Vagina (tissue), 2 donors: ENCODE data around the gene OSBPL10. TPM values are rescaled to one million over a fixed set of nuclear protein-coding genes. Genes with fewer than 3 reads are reported as not detected.

Experiments used
- DNase-seq, 2 donors: peaks; one replicate each; pipeline ENCODE4 v3.0.0-alpha.2; 2017; ENCODE audit errors: extremely low spot score in 2 of 2
- H3K27ac ChIP-seq: fragments of 200-600 bp; sonication (generic); one replicate; pipeline ENCODE4 v1.5.1; 2019
- H3K27me3 ChIP-seq: fragments of 200-600 bp; sonication (generic); one replicate; pipeline ENCODE4 v1.5.1; 2019
- H3K36me3 ChIP-seq, 2 donors: fragments of 200-600 bp; sonication (generic); one replicate each; pipeline ENCODE4 v1.5.1; 2017 to 2019
- H3K4me1 ChIP-seq: fragments of 200-600 bp; sonication (generic); one replicate; pipeline ENCODE4 v1.5.1; 2019
- H3K4me3 ChIP-seq, 2 donors: fragments of 200-600 bp; sonication (generic); 1 replicate in 1 of 2; 2 replicates in 1 of 2; pipeline ENCODE4 v1.5.1; 2016 to 2019
- H3K9me3 ChIP-seq: fragments of 200-600 bp; sonication (generic); one replicate; pipeline ENCODE4 v1.5.1; 2019
- POLR2A ChIP-seq, 2 donors: fragments of 450-650 bp; IDR thresholded peaks; one replicate each; pipeline ENCODE4 v1.6.1; 2017; ENCODE audit warnings: antibody characterized with exemption in 2 of 2, mild to moderate bottlenecking in 2 of 2, moderate library complexity in 2 of 2
- POLR2AphosphoS5 ChIP-seq, 2 donors: sonication (generic); formaldehyde crosslinking; IDR thresholded peaks; one replicate each; pipeline ENCODE4 v1.9.0; 2017; ENCODE audit warnings: antibody characterized with exemption in 2 of 2, mild to moderate bottlenecking in 2 of 2, low read depth in 1 of 2; ENCODE audit not compliant: insufficient read depth in 1 of 2
- intact Hi-C: fragments of 100-400 bp; cut with DNase I; formaldehyde crosslinking; loops from one replicate; pipeline ENCODE4 v1.15.1; 2023
- total RNA-seq: library from RNA; depleted of rRNA; stranded (reverse); fragments of >200 nt; gene quantifications from one replicate; pipeline ENCODE4 v1.2.3, GENCODE V29; 2016
- TF ChIP-seq, protein P1 (sequence below), 3 experiments: fragments of 450-650 bp in 2 of 3; fragments of 200-600 bp in 1 of 3; sonication (generic) in 1 of 3; IDR thresholded peaks; one replicate each; pipeline ENCODE4 v1.5.1; 2017 to 2019; ENCODE audit warnings: antibody characterized with exemption in 3 of 3, mild to moderate bottlenecking in 2 of 3, moderate library complexity in 2 of 3

Gene OSBPL10
- total RNA-seq, 1 donor from 2014 or later: 33.9 TPM

- H3K9me3 ChIP-seq: no peaks in the 10 kb centered on the region
- TF ChIP-seq POLR2A (IDR thresholded peaks at IDR 0.05) (no peak), POLR2AphosphoS5 (IDR thresholded peaks at IDR 0.05; ENCODE audit: insufficient read depth in 1 of 2, low read depth in 1 of 2) (no peak)
- TF ChIP-seq, protein P1, sequence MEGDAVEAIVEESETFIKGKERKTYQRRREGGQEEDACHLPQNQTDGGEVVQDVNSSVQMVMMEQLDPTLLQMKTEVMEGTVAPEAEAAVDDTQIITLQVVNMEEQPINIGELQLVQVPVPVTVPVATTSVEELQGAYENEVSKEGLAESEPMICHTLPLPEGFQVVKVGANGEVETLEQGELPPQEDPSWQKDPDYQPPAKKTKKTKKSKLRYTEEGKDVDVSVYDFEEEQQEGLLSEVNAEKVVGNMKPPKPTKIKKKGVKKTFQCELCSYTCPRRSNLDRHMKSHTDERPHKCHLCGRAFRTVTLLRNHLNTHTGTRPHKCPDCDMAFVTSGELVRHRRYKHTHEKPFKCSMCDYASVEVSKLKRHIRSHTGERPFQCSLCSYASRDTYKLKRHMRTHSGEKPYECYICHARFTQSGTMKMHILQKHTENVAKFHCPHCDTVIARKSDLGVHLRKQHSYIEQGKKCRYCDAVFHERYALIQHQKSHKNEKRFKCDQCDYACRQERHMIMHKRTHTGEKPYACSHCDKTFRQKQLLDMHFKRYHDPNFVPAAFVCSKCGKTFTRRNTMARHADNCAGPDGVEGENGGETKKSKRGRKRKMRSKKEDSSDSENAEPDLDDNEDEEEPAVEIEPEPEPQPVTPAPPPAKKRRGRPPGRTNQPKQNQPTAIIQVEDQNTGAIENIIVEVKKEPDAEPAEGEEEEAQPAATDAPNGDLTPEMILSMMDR (IDR thresholded peaks at IDR 0.05): no peak
- intact Hi-C loops: no loop called here
- DNase-seq: no peak
- no peaks in the 10 kb centered on the region for H3K36me3 ChIP-seq
- H3K27ac ChIP-seq: no peak overlapping the region
- no peak overlapping the region for H3K4me3 ChIP-seq
- no peaks in the 10 kb centered on the region for H3K27me3 ChIP-seq
- H3K4me1 ChIP-seq: peaks cover 16% of the 10 kb centered on the region
These were observed 273.8 kb downstream of the OSBPL10 start for GRCh38 chr3:31707286-31707685.

GRCh38 chr3:31705736-31706135, 275.3 kb downstream of the OSBPL10 start:
- H3K27me3 ChIP-seq: no peaks in the 10 kb centered on the region
- H3K4me1 ChIP-seq: peaks cover 16% of the 10 kb centered on the region
- TF ChIP-seq, protein P1 (IDR thresholded peaks at IDR 0.05): no peak
- TF ChIP-seq POLR2AphosphoS5 (IDR thresholded peaks at IDR 0.05; ENCODE audit: insufficient read depth in 1 of 2, low read depth in 1 of 2): no peak
- TF ChIP-seq POLR2A (IDR thresholded peaks at IDR 0.05): no peak
- H3K27ac ChIP-seq: no peak overlapping the region
- no peak overlapping the region for H3K4me3 ChIP-seq
- DNase-seq: no peak
- intact Hi-C loops: no loop called here
- no peaks in the 10 kb centered on the region for H3K9me3 ChIP-seq
- H3K36me3 ChIP-seq: no peaks in the 10 kb centered on the region

- intact Hi-C loops: no loop called here
- Histone ChIP-seq H3K27me3 (no peaks in the 10 kb centered on the region), H3K36me3 (no peaks in the 10 kb centered on the region), H3K4me1 (peaks cover 16% of the 10 kb centered on the region), H3K4me3 (no peak overlapping the region), H3K9me3 (no peaks in the 10 kb centered on the region), H3K27ac (no peak overlapping the region)
- TF ChIP-seq POLR2A (IDR thresholded peaks at IDR 0.05) (no peak), POLR2AphosphoS5 (IDR thresholded peaks at IDR 0.05; ENCODE audit: insufficient read depth in 1 of 2, low read depth in 1 of 2) (peak; percentile 19 to 34)
- TF ChIP-seq, protein P1 (IDR thresholded peaks at IDR 0.05): no peak
- no peak for DNase-seq
These were observed 276.4 kb downstream of the OSBPL10 start for GRCh38 chr3:31704591-31705179.

DNA sequence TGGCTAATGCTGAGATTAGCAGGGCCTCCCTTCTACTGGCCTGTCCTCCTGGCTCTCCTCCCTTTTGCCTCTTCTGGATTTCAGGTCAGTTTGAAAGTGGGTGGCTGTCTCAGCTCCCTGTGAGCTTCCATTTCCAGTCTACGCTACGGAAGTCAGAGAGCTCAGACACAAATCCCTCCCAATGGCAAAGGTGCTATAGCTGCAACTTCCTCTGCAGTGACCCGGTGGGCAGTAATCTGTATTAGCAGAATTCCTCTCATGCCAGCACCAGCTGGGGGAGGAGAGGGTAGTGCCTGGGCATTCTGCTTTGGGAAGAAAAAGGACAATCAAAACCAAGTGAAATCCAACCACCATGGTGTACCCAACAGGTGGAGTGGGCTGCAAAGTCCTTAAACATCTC, 276.9 kb downstream of the OSBPL10 start:
- DNase-seq: no peak
- no peaks in the 10 kb centered on the region for H3K36me3 ChIP-seq
- intact Hi-C loops: no loop called here

GRCh38 chr3:31701286-31701685, 279.8 kb downstream of the OSBPL10 start:
- Histone ChIP-seq H3K4me3 (no peak overlapping the region), H3K27me3 (no peaks in the 10 kb centered on the region), H3K4me1 (peaks cover 16% of the 10 kb centered on the region), H3K27ac (no peak overlapping the region), H3K36me3 (no peaks in the 10 kb centered on the region), H3K9me3 (no peaks in the 10 kb centered on the region)
- intact Hi-C loops: no loop called here
- TF ChIP-seq POLR2A (IDR thresholded peaks at IDR 0.05) (no peak), POLR2AphosphoS5 (IDR thresholded peaks at IDR 0.05; ENCODE audit: insufficient read depth in 1 of 2, low read depth in 1 of 2) (no peak)
- TF ChIP-seq, protein P1 (IDR thresholded peaks at IDR 0.05): no peak
- no peak for DNase-seq

More for the DNA sequence above, 276.9 kb downstream of the OSBPL10 start:
- Histone ChIP-seq H3K4me1 (peaks cover 16% of the 10 kb centered on the region), H3K9me3 (no peaks in the 10 kb centered on the region), H3K4me3 (no peak overlapping the region), H3K27me3 (no peaks in the 10 kb centered on the region), H3K27ac (no peak overlapping the region)
- TF ChIP-seq POLR2AphosphoS5 (IDR thresholded peaks at IDR 0.05; ENCODE audit: insufficient read depth in 1 of 2, low read depth in 1 of 2) (no peak), POLR2A (IDR thresholded peaks at IDR 0.05) (no peak)
- TF ChIP-seq, protein P1 (IDR thresholded peaks at IDR 0.05): no peak
